Coronary artery (tissue), 2 donors: Measurements from ENCODE around the gene PPM1H.
"Not testable (repeated sequence)": the region's sequence is repeated elsewhere in the genome, so short reads cannot be mapped to it uniquely, and the experiment has no call there.

Experiments
- DNase-seq: peaks from one replicate; pipeline ENCODE4 v3.0.0-alpha.2; 2017; ENCODE audit warnings: low spot score
- H3K27ac ChIP-seq, 2 donors: fragments of 200-600 bp; sonication (generic); one replicate each; pipeline ENCODE4 v1.5.1; 2016 to 2019
- H3K4me3 ChIP-seq: fragments of 200-600 bp; sonication (generic); 2 replicates; pipeline ENCODE4 v1.5.1; 2016; ENCODE audit warnings: mild to moderate bottlenecking, moderate library complexity
- TF ChIP-seq, protein P1 (sequence below): fragments of 200-600 bp; sonication (generic); IDR thresholded peaks from one replicate; pipeline ENCODE4 v1.5.1; 2019; ENCODE audit warnings: antibody characterized with exemption

The PPM1H gene

DNA sequence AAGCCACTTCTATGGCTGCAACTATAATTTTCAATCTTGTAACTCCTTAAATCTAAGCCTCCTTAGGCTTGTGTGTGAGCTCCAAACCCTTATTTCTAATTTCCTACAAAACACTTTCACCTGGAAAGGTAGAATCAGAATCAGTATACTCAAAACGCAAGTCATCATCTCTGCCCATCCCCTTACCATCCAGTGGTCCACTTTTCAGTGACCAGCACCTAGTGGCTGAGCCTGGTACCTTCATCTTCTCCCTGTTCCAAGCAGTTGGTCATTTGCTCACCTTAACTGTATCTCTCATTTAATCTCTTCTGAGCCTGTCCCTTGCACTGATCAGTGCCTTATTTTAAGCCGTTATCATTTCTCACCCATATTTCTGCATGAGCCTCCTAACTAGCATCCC lies 107.9 kb downstream of the PPM1H start:
- TF ChIP-seq, protein P1, sequence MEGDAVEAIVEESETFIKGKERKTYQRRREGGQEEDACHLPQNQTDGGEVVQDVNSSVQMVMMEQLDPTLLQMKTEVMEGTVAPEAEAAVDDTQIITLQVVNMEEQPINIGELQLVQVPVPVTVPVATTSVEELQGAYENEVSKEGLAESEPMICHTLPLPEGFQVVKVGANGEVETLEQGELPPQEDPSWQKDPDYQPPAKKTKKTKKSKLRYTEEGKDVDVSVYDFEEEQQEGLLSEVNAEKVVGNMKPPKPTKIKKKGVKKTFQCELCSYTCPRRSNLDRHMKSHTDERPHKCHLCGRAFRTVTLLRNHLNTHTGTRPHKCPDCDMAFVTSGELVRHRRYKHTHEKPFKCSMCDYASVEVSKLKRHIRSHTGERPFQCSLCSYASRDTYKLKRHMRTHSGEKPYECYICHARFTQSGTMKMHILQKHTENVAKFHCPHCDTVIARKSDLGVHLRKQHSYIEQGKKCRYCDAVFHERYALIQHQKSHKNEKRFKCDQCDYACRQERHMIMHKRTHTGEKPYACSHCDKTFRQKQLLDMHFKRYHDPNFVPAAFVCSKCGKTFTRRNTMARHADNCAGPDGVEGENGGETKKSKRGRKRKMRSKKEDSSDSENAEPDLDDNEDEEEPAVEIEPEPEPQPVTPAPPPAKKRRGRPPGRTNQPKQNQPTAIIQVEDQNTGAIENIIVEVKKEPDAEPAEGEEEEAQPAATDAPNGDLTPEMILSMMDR: no peak
- DNase-seq: no peak
- H3K4me3 ChIP-seq: no peak overlapping the region
- H3K27ac ChIP-seq: no peak overlapping the region

DNA sequence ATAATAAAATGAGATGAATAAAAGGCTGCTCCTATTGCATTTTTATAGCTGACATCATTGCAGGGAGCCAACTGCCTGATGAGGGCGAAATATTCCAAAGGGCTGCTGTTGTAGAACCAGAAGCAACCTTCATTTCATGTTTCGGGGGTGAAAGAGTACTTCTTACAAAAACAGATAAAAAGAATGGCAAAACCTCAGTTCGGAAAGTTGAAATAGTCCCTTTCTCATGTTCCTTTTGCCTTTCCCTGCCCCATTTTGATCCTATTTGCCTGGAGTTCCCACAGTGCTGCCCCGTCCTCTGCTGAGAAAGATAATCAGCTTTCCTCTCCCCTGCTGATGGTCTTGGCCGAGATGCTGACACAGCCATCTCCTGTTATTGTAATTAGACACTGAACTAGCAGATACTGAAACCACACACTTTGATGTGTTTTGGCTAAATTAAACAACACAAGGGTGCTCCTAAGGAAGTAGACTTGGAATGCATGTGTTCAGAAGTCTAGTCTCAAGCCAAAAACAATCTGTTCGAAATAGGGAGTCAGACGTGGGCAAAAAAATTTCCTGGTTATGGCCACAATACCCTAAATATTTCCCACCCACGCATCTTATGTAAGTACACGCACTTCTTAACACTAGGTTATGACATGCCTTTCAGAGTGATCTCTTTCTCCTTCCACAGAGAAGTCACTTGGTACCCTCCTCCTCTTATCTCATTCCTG lies 117.2 kb downstream of the PPM1H start:
- TF ChIP-seq, protein P1: no peak
- peak overlapping the region in 1 of 2 donors; percentile 34 for H3K27ac ChIP-seq
- H3K4me3 ChIP-seq: peak overlapping the region; percentile 58
- no peak for DNase-seq

DNA sequence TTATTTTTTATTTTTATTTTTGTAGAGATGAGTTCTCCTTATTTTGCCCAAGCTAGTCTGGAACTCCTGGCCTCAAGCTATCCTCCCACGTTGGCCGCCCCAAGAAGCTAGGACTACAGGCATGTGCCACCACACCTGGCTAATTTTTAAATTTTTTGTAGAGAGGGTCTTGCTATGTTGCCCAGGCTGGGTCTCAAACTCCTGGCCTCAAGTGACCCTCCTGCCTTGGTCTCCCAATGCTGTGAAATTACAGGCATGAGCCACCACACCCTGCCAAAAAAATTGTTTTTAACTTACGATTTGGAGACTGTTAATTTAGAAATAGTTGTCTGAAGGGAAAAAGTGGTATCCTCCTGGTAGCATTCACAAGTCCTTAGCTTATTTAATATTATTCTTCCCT lies 120.7 kb downstream of the PPM1H start:
- Histone ChIP-seq H3K27ac (no peak overlapping the region), H3K4me3 (no peak overlapping the region)
- no peak for DNase-seq
- TF ChIP-seq, protein P1: no peak

DNA sequence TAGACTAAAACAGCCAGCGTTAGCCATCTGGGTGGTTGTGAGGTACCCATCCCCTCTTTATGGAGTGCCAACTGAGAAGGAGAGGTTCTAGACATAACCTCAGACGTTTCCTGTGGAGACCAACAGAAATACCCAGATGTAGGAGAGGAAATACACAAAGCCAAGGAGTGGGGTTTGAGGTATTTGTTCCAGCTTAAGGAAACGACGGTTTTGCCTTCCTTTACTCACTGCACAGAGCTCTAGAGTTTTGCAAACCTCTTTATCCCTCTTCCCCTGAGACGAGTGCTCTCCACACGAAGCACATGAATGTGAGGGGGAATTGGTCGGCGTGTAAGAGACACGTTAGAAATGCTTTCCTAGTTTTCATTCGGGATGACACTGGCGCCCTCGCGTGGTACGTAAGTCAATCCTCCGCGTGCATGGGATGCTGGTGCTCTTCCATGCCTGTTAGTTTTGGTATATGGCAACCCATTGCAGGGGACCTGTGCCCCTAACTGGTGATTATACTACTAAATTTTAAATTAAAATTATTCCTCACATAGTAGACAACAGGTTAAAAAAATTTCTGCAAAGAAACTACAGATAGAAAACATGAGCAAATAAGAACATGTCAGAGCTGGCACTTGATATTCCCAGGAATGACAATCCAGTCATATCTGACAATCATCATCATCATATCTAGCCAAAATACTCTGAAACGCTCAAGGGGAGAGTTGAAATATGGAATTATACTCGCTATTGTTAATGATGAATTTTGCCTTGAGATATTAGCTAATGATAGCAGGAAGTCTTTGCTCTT lies 121.7 kb downstream of the PPM1H start:
- no peak for DNase-seq
- TF ChIP-seq, protein P1: peak; percentile 54
- H3K4me3 ChIP-seq: peak overlapping the region; percentile 53
- H3K27ac ChIP-seq: no peak overlapping the region

- not testable (repeated sequence) for H3K4me3 ChIP-seq, DNase-seq, H3K27ac ChIP-seq
Observed at GRCh38 chr12:62811481-62811880, 123.5 kb downstream of the PPM1H start.

DNA sequence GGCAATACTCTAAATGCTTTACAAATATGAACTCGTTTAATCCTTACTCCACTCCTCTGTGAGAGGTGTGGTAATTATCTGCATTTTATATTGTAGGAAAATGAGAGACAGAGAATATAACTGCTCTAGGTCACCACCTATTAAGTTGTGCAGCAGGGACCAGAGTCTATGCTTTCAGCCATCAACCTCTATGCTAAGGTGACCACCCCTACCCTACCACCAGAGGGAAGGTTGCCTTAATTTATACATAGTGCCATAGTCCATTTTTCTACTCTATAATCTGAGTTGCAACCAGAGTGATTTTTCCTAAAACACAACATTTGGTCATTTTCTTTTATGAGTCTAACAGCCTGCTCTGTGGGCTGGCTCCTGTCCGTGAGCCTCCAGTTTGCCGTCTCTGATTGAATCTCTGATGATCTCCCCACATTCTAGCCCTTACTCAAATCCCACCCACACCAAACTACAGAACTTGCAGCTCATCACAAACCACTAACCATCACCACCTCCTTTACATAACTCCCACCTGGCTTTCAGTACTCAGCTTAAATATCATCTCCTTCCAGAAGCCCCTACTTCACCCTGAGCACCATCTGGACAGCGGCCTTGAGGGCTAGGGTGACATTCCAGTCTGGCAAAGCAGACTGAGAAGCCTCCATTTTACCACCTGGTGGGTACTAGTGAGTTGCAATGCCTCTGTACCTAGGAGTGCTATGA lies 126.6 kb downstream of the PPM1H start:
- no peak overlapping the region for H3K27ac ChIP-seq
- H3K4me3 ChIP-seq: no peak overlapping the region
- TF ChIP-seq, protein P1: no peak
- no peak for DNase-seq

GRCh38 chr12:62806893-62807292 lies 128.1 kb downstream of the PPM1H start:
- Histone ChIP-seq H3K4me3 (no peak overlapping the region), H3K27ac (no peak overlapping the region)
- TF ChIP-seq, protein P1: no peak
- DNase-seq: no peak
